ENCODE results near the gene CFAP43.
"Not testable (repeated sequence)": the region's sequence is repeated elsewhere in the genome, so short reads cannot be mapped to it uniquely, and the experiment has no call there.

CFAP43 gene

GRCh38 chr10:104257235-104257634, 25.1 kb upstream of the CFAP43 start:
- DNase-seq = no peak

- no peak for DNase-seq
Observed at GRCh38 chr10:104256335-104256961, 24.3 kb upstream of the CFAP43 start.

DNA sequence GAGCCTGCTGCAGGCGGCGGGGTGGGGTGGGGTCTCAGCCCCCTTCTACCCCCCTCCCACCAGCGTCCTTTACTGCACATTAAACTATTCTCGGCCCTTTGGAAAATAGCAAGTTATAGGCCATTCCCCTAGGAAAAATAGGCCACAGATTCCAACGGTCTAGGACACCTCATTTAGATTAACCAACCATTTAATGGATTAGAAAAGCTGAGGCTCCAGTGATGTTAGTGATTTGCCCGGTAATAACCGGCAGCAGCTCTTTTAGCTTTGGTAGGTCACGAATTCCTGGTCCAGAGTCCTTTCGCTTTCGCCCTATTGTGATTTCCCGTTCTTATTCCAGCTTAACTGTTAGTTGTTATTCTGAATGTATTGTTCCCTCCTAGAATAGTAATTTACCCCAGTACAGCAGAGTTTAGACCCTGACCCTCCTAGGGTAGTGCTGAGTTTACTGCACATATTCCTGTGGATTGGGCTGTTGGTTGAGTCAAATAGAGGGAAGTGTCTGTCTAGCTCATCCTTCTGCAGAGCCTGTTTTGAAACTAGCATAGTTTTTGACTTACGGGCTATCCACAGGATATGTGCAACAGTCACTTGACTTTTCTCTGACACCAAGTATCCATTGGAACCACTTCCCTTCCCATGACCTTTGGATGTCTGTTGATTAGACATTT, 23.3 kb upstream of the CFAP43 start:
- no peak for DNase-seq

GRCh38 chr10:104254493-104255310, 22.5 kb upstream of the CFAP43 start, which contains the start of gene GSTO1:
GSTO1 (plus strand) TSS chr10:104254892; CDS start chr10:104254929, 37 bp downstream.
- DNase-seq = peak; percentile 54

GRCh38 chr10:104253606-104254410, 21.6 kb upstream of the CFAP43 start:
- no peak for DNase-seq

GRCh38 chr10:104253106-104253505, 20.9 kb upstream of the CFAP43 start:
- peak; percentile 28 for DNase-seq

DNA sequence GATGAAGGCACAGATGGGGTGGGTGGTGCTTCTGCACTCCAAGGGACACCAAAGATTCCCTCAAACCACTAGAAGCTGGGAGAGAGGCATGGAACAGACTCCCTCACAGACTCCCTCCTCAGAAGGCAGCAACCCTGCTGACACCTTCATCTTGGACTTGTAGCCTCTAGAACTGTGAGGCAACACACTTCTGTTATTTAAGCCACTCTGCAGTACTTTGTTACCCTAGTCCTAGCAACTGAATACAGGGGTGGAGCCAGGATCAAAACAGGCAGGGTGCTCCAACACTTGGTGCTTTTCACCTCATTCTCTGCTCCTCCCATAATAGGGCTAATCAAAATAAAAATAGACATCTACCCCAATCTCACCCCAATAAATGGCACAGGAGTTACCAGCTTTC, 20.2 kb upstream of the CFAP43 start:
- DNase-seq = no peak

GRCh38 chr10:104251443-104251842, 19.3 kb upstream of the CFAP43 start:
- DNase-seq = no peak

DNA sequence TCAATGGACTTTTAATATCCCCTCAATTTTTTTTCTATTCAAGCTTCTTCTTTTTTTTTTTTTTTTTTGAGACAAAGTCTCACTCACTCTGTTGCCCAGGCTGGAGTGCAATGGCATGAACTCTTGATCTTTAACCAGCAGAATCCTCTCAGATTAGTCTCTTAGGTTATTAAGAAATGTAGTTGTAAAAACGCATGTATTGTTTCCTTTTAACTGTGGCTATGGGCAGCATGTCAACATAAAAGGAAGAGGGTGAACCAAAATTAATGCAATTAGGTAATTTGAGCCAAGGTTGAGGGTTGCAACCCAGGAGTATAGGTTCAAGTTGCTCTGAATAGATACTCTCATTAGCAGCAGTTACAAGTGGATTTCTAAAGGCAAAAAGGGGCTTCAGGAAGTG, 18.2 kb upstream of the CFAP43 start:
- no peak for DNase-seq

DNA sequence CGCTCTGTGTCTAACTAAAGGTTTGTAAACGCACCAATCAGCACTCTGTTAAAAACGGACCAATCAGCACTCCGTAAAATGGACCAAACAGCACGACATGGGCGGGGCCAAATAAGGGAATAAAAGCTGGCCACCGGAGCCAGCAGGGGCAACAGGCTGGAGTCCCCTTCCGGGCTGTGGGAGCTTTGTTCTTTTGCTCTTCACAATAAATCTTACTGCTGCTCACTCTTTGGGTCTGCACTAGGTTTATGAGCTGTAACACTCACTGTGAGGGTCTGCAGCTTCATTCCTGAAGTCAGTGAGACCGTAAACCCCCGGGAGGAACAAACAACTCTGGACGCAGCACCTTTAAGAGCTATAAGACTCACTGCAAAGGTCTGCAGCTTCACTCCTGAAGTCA, 16.8 kb upstream of the CFAP43 start:
- not testable (repeated sequence) for DNase-seq

- DNase-seq = no peak
Observed at GRCh38 chr10:104247513-104248146, 15.5 kb upstream of the CFAP43 start.

DNA sequence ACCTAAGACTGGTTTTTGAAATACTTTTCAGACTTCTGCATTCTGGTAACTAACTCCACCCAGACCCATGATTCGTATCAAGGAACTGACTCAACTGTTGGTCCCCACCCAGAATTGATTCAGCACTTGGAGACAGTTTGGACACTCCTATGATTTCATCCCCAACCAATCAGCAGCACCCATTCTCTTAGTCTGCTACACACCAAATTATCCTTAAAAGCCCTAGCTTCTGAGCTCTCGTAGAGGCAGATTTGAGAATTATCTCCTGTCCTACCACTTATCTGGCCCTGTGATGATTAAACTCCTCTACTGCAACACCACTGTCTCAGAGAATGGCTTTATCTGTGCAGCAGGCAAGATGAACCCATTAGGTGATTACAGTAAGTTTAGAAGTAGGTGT, 14.8 kb upstream of the CFAP43 start:
- no peak for DNase-seq

GRCh38 chr10:104245066-104245632, 13.0 kb upstream of the CFAP43 start:
- no peak for DNase-seq

GRCh38 chr10:104243512-104243911, 11.3 kb upstream of the CFAP43 start:
- no peak for DNase-seq

GRCh38 chr10:104243009-104243408, 10.8 kb upstream of the CFAP43 start:
- not testable (repeated sequence) for DNase-seq

- no peak for DNase-seq
Observed at GRCh38 chr10:104242545-104242944, 10.4 kb upstream of the CFAP43 start.

GRCh38 chr10:104240078-104240477, 7.9 kb upstream of the CFAP43 start:
- DNase-seq = no peak

DNA sequence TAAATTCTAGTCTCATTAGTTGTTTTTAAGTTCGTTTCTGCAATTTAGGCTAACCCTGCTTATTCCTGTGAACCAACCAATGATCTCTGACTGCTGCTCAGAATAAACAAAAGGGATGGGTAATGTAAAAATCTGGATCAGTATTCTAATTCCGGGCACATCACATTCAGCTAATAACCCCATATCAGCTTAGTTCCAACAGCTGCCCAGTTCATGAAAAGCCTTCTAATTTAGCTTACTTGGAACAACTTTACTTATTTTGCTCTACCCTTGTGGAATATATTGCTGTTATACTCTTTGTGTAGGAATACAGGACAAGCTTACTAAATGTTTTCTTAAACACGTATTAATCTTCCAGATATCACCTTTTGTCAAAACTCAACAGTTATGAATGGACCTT, 3.6 kb upstream of the CFAP43 start:
- no peak for DNase-seq

DNA sequence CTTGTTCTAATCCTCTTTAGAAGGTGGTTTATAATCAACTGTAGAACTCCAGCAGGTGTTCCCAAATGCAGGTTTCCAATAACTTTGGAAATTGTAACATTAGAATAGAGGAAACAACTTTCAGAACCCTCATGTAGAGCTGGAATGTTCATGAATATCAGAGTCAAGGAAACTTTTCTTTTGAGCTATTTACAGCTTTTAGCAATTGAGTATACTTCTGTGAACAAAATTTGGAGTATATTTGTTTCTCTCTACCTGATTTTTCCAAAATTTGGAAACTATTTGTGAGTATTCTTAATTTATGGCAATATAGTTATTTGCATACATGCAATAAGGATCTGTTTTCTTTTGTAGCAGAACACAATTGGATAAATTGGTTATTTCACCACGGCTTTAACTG, 2.8 kb upstream of the CFAP43 start:
- no peak for DNase-seq

DNA sequence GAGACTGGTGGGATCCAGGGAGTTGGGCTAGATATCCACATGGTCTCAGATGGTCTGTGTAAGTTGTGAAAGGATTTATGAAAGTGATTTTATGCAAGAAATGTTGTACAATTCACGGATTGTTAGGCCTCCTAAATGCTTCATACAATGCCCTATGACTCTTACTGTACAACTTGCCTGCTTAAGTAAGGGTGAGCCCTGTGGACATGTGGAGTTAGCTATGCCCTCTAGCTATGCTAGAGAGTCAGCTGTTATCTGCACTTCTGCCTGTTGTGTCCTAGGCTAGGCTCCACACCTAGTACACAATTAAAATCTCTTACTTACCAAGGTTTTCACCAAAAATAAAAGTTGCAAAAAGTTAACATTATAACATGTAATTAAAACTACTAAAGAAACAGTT, 1.7 kb upstream of the CFAP43 start:
- no peak for DNase-seq

DNA sequence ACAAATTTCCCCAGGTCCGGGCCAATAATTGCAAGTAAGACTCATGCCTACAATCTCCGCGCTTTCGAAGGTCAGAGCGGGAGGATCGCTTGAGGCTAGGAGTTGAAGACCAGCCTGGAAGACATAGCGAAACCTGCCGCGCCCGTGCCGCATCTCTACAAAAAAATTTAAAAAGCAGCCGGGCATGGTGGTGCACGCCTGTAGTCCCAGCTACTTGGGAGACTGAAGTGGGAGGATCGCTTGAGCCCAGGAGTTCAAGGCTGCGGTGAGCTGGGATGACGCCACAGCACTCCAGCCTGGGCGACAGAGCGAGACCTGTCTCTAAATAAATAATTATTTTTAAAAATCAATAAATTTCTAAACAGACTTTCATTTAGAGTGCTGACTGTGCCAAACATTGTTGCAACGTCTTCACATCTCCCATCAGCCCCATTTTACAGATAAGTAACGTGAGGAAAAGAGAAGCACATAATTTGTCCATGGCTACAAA, 494 bp upstream of the CFAP43 start:
- no peak for DNase-seq

- DNase-seq = no peak
Observed at GRCh38 chr10:104230490-104230889, 1.7 kb downstream of the CFAP43 start.
